H9 (cell line): ENCODE measurements around the gene UBE2L3. TPM values are rescaled to one million over a fixed set of nuclear protein-coding genes. Genes with fewer than 3 reads are reported as not detected.

ENCODE experiments used
- DNase-seq: peaks from one replicate; pipeline ENCODE4 v3.0.0-alpha.2; 2017
- H2AFZ ChIP-seq: one replicate; pipeline ENCODE4 v1.6.1; 2013; ENCODE audit warnings: mild to moderate bottlenecking, low read length, control low read depth, moderate library complexity
- H2AK5ac ChIP-seq: 2 replicates; pipeline ENCODE4 v1.6.1; 2013; ENCODE audit warnings: low read length, control low read depth, mixed read lengths; ENCODE audit not compliant: insufficient read length
- H2BK120ac ChIP-seq: one replicate; pipeline ENCODE4 v1.6.1; 2013; ENCODE audit warnings: low read depth, mild to moderate bottlenecking, low read length, control low read depth, inconsistent platforms; ENCODE audit not compliant: poor library complexity, severe bottlenecking
- H2BK12ac ChIP-seq: 2 replicates; pipeline ENCODE4 v1.6.1; 2013; ENCODE audit warnings: low read length, control low read depth, mixed read lengths, low read depth; ENCODE audit not compliant: insufficient read length
- H2BK15ac ChIP-seq: 2 replicates; pipeline ENCODE4 v1.6.1; 2013; ENCODE audit warnings: low read depth, low read length, control low read depth
- H2BK20ac ChIP-seq: one replicate; pipeline ENCODE4 v1.6.1; 2013; ENCODE audit warnings: low read depth, mild to moderate bottlenecking, low read length, control low read depth, inconsistent platforms; ENCODE audit not compliant: poor library complexity, severe bottlenecking
- H2BK5ac ChIP-seq: 2 replicates; pipeline ENCODE4 v1.6.1; 2013; ENCODE audit warnings: low read length, control low read depth, mixed read lengths; ENCODE audit not compliant: insufficient read length
- H3K14ac ChIP-seq: 2 replicates; pipeline ENCODE4 v1.6.1; 2013; ENCODE audit warnings: low read length, control low read depth; ENCODE audit not compliant: insufficient read depth
- H3K18ac ChIP-seq: 2 replicates; pipeline ENCODE4 v1.6.1; 2013; ENCODE audit warnings: low read depth, mild to moderate bottlenecking, mixed read lengths, low read length, control low read depth; ENCODE audit not compliant: insufficient read length
- H3K23ac ChIP-seq: 2 replicates; pipeline ENCODE4 v1.6.1; 2013; ENCODE audit warnings: low read length, control low read depth, mixed read lengths, low read depth; ENCODE audit not compliant: insufficient read length
- H3K23me2 ChIP-seq: 2 replicates; pipeline ENCODE4 v1.6.1; 2013; ENCODE audit warnings: low read depth, mild to moderate bottlenecking, mixed read lengths, low read length, control low read depth; ENCODE audit not compliant: insufficient read length, poor library complexity, severe bottlenecking
- H3K27ac ChIP-seq: 2 replicates; pipeline ENCODE4 v1.5.1; 2013; ENCODE audit warnings: low read length, control low read depth, mixed read lengths, low read depth; ENCODE audit not compliant: insufficient read length
- H3K27me3 ChIP-seq: 2 replicates; pipeline ENCODE4 v1.6.1; 2013; ENCODE audit warnings: low read length, control low read depth, inconsistent platforms; ENCODE audit not compliant: insufficient read depth
- H3K4ac ChIP-seq: 2 replicates; pipeline ENCODE4 v1.6.1; 2013; ENCODE audit warnings: low read depth, mild to moderate bottlenecking, control low read depth, inconsistent platforms, low read length, moderate library complexity
- H3K4me1 ChIP-seq: 2 replicates; pipeline ENCODE4 v1.6.1; 2013; ENCODE audit warnings: low read length, control low read depth, inconsistent platforms; ENCODE audit not compliant: insufficient read depth
- H3K4me2 ChIP-seq: 2 replicates; pipeline ENCODE4 v1.6.1; 2013; ENCODE audit warnings: low read length, control low read depth, mixed read lengths; ENCODE audit not compliant: insufficient read length, insufficient read depth
- H3K56ac ChIP-seq: 2 replicates; pipeline ENCODE4 v1.6.1; 2013; ENCODE audit warnings: low read depth, mild to moderate bottlenecking, mixed read lengths, low read length, control low read depth; ENCODE audit not compliant: insufficient read length
- H3K79me1 ChIP-seq: 2 replicates; pipeline ENCODE4 v1.6.1; 2013; ENCODE audit warnings: low read depth, mild to moderate bottlenecking, moderate library complexity, low read length, control low read depth, inconsistent platforms; ENCODE audit not compliant: insufficient read depth, poor library complexity, severe bottlenecking
- H3K79me2 ChIP-seq: 2 replicates; pipeline ENCODE4 v1.6.1; 2013; ENCODE audit warnings: low read length, control low read depth, inconsistent platforms; ENCODE audit not compliant: insufficient read depth
- H3K9ac ChIP-seq: 2 replicates; pipeline ENCODE4 v1.6.1; 2013; ENCODE audit warnings: low read length, control low read depth, mixed read lengths; ENCODE audit not compliant: insufficient read length; ENCODE audit errors: extremely low read depth
- H3K9me3 ChIP-seq: one replicate; pipeline ENCODE4 v1.6.1; 2013; ENCODE audit warnings: low read depth, low read length, inconsistent platforms; ENCODE audit not compliant: control insufficient read depth
- H3T11ph ChIP-seq: one replicate; pipeline ENCODE4 v1.6.1; 2013; ENCODE audit warnings: mild to moderate bottlenecking, low read length, control low read depth, inconsistent platforms
- H4K20me1 ChIP-seq: one replicate; pipeline ENCODE4 v1.6.1; 2013; ENCODE audit not compliant: control insufficient read depth, insufficient read length, insufficient read depth
- H4K5ac ChIP-seq: 2 replicates; pipeline ENCODE4 v1.6.1; 2013; ENCODE audit warnings: low read depth, mild to moderate bottlenecking, mixed read lengths, low read length, control low read depth; ENCODE audit not compliant: insufficient read length
- H4K8ac ChIP-seq: replicated peaks from 2 replicates; pipeline ENCODE4 v1.6.1; 2013; ENCODE audit warnings: low read length, control low read depth, mixed read lengths, low read depth; ENCODE audit not compliant: insufficient read length
- H4K91ac ChIP-seq: 2 replicates; pipeline ENCODE4 v1.6.1; 2013; ENCODE audit warnings: low read depth, mild to moderate bottlenecking, moderate library complexity, mixed read lengths, low read length, control low read depth; ENCODE audit not compliant: insufficient read length
- H3K27ac Mint-ChIP-seq, 3 experiments: 2 replicates in 2 of 3; 3 replicates in 1 of 3; pipeline ENCODE4 v1.8.0; 2020 to 2021; ENCODE audit warnings: mixed read lengths in 3 of 3, mild to moderate bottlenecking in 1 of 3, moderate library complexity in 1 of 3
- H3K27me3 Mint-ChIP-seq: 2 replicates; pipeline ENCODE4 v1.8.0; 2021; ENCODE audit warnings: low read depth, mild to moderate bottlenecking, moderate library complexity, mixed read lengths
- H3K36me3 Mint-ChIP-seq, 3 experiments: 2 replicates in 2 of 3; 3 replicates in 1 of 3; pipeline ENCODE4 v1.8.0; 2020 to 2021; ENCODE audit warnings: low read depth in 3 of 3, mixed read lengths in 3 of 3; ENCODE audit not compliant: insufficient read depth in 1 of 3
- H3K4me1 Mint-ChIP-seq, 2 experiments: 2 replicates each; pipeline ENCODE4 v1.8.0; 2020; ENCODE audit warnings: mixed read lengths in 2 of 2
- H3K4me3 Mint-ChIP-seq, 2 experiments: 2 replicates in 1 of 2; 3 replicates in 1 of 2; pipeline ENCODE4 v1.8.0; 2020 to 2021; ENCODE audit warnings: mild to moderate bottlenecking in 2 of 2, mixed read lengths in 2 of 2, moderate library complexity in 1 of 2
- H3K9me3 Mint-ChIP-seq, 2 experiments: 2 replicates in 1 of 2; 3 replicates in 1 of 2; pipeline ENCODE4 v1.8.0; 2020; ENCODE audit warnings: mild to moderate bottlenecking in 2 of 2, mixed read lengths in 2 of 2, moderate library complexity in 1 of 2
- WGBS: extraction: QIAGEN DNeasy Blood & Tissue Kit; methylation state at CpG from one replicate; pipeline ENCODE4 v1.1.7; 2013; ENCODE audit warnings: missing lambda C conversion rate, low lambda C conversion rate, mixed read lengths; ENCODE audit not compliant: insufficient read length; ENCODE audit errors: extremely low coverage; 5-methylcytosine and 5-hydroxymethylcytosine counted together
- total RNA-seq: library from RNA; stranded (reverse); gene quantifications from 2 replicates; pipeline ENCODE4 v1.2.1, GENCODE V29; 2021
- TF ChIP-seq, protein P1 (sequence below): fragments of 200-600 bp; sonication (generic); conservative IDR thresholded peaks from 3 replicates; pipeline ENCODE4 v1.8.0; 2021; ENCODE audit warnings: antibody characterized with exemption, mild to moderate bottlenecking

The UBE2L3 gene
- total RNA-seq, 1 experiment from 2014 or later: 79.7 TPM

- H3K79me1 ChIP-seq: peaks cover 3% of the 10 kb centered on the region
- no CpG with 5 or more reads among the region's 8 CpGs for WGBS
These were observed 2.1 kb downstream of the UBE2L3 start for GRCh38 chr22:21569459-21570170.

More at GRCh38 chr22:21569459-21570170, 2.1 kb downstream of the UBE2L3 start:
- H2BK12ac ChIP-seq: no peak overlapping the region
- no peak overlapping the region for H4K8ac ChIP-seq
- H2AFZ ChIP-seq: no peak overlapping the region
- Mint-ChIP-seq H3K27me3 (peaks cover 1% of the 10 kb centered on the region; the same call in 1 of the 2 replicates), H3K27ac (peak overlapping the region in 2 of 3 experiments; percentile 19 to 64; a peak in 2 of 7 replicates), H3K4me1 (peaks cover 38 to 45% of the 10 kb centered on the region in 2 experiments), H3K36me3 (peaks cover 6 to 19% (median 8%) of the 10 kb centered on the region in 3 experiments; a peak in 6 of 7 replicates), H3K9me3 (no peaks in the 10 kb centered on the region), H3K4me3 (peak overlapping the region; percentile 93 to 98)
- no peak overlapping the region for H2BK120ac ChIP-seq
- no peak overlapping the region for H2AK5ac ChIP-seq
- no peak overlapping the region for H4K5ac ChIP-seq
- H3K23ac ChIP-seq: no peak overlapping the region
- H3K4ac ChIP-seq: no peak overlapping the region
- H2BK5ac ChIP-seq: no peak overlapping the region
- H3K18ac ChIP-seq: no peak overlapping the region
- no peak for DNase-seq
- H2BK15ac ChIP-seq: no peak overlapping the region
- no peak overlapping the region for H3K14ac ChIP-seq
- no peak overlapping the region for H4K91ac ChIP-seq
- TF ChIP-seq, protein P1, sequence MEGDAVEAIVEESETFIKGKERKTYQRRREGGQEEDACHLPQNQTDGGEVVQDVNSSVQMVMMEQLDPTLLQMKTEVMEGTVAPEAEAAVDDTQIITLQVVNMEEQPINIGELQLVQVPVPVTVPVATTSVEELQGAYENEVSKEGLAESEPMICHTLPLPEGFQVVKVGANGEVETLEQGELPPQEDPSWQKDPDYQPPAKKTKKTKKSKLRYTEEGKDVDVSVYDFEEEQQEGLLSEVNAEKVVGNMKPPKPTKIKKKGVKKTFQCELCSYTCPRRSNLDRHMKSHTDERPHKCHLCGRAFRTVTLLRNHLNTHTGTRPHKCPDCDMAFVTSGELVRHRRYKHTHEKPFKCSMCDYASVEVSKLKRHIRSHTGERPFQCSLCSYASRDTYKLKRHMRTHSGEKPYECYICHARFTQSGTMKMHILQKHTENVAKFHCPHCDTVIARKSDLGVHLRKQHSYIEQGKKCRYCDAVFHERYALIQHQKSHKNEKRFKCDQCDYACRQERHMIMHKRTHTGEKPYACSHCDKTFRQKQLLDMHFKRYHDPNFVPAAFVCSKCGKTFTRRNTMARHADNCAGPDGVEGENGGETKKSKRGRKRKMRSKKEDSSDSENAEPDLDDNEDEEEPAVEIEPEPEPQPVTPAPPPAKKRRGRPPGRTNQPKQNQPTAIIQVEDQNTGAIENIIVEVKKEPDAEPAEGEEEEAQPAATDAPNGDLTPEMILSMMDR: no peak
- no peak overlapping the region for H3K56ac ChIP-seq
- no peaks in the 10 kb centered on the region for H3K27me3 ChIP-seq
- H3K9me3 ChIP-seq: no peaks in the 10 kb centered on the region
- H3K27ac ChIP-seq: no peak overlapping the region
- peaks cover 60% of the 10 kb centered on the region for H3K79me2 ChIP-seq
- peaks cover 2% of the 10 kb centered on the region for H4K20me1 ChIP-seq
- peaks cover 8% of the 10 kb centered on the region for H3K23me2 ChIP-seq
- peak overlapping the region; percentile 76 for H3K4me2 ChIP-seq
- no peaks in the 10 kb centered on the region; the same call in 1 of the 2 replicates for H3K4me1 ChIP-seq
- H3K9ac ChIP-seq: peak overlapping the region; percentile 52
- H2BK20ac ChIP-seq: no peak overlapping the region
- no peak overlapping the region for H3T11ph ChIP-seq
